GM19467 (cell line): ENCODE data around the gene DYNLL1.

Experiments used
- ATAC-seq: cut with Tn5 transposase; IDR thresholded peaks from one replicate; pipeline ENCODE4 v1.9.1; 2021; ENCODE audit warnings: mild to moderate bottlenecking, moderate library complexity; ENCODE audit not compliant: unreplicated experiment

DYNLL1 gene

DNA sequence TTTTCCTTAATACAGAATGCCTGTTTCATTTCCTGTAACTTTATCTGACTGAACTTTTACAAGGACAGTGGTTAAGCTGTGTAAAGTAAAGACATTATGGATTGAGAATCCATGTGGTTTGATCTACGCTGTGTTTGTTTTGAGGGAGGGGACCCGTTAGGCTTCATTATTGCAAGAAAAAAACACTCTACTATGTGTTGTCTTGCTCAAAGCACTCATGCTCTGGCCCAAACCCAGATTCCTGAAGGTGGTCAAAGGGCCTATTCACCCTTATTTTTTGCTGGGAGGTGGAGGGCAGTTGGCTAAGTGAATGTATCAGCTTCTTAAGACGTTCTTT, 50.1 kb downstream of the DYNLL1 start:
- ATAC-seq: no peak
